ENCODE measurements around the gene BUB1.
"Not testable (repeated sequence)": the region's sequence is repeated elsewhere in the genome, so short reads cannot be mapped to it uniquely, and the experiment has no call there.

- TF ChIP-seq CTCF (conservative IDR thresholded peaks at IDR 0.05 in 1 of 2, IDR thresholded peaks at IDR 0.05 in 1 of 2; ENCODE audit: low read depth in 1 of 2, low read length in 2 of 2); EZH2 (IDR thresholded peaks at IDR 0.05; ENCODE audit: low read length, missing control alignments): not testable (repeated sequence)
Measured at GRCh38 chr2:110589677-110590330, 88.1 kb downstream of the BUB1 start.
